Gastroesophageal sphincter (tissue), 3 donors: ENCODE data around the gene ARFGEF2.

Experiments
- POLR2A ChIP-seq, 2 donors: fragments of 450-650 bp; IDR thresholded peaks; one replicate each; pipeline ENCODE4 v1.6.1; 2017; ENCODE audit warnings: antibody characterized with exemption in 2 of 2, mild to moderate bottlenecking in 2 of 2, moderate library complexity in 1 of 2
- TF ChIP-seq, protein P1 (sequence below), 4 experiments: fragments of 200-600 bp in 2 of 4; fragments of 450-650 bp in 2 of 4; sonication (generic) in 1 of 4; IDR thresholded peaks; one replicate each; pipeline ENCODE4 v1.5.1; 2017 to 2019; ENCODE audit warnings: antibody characterized with exemption in 4 of 4, mild to moderate bottlenecking in 2 of 4, moderate library complexity in 2 of 4

DNA sequence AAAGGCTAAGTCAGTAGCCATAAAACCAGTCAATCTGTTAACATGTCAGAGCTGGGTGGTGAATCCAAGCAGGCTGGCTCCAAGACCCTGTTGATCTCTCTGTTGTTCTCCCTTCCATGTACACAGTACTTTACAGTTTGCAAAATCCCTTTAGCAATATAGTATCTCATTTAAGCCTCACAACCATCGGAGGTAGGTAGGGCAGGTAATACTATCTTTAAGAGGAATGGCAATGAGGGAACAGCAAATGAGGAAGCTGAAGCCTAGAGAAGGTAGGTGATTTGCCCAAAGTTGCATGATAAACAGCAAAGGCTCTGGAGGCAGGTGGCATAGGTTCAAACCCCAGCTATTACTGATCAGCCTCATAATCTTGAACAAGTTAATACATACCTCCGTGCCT is 34.7 kb upstream of the ARFGEF2 start:
- no peak for TF ChIP-seq POLR2A (IDR thresholded peaks at IDR 0.05)
- TF ChIP-seq, protein P1, sequence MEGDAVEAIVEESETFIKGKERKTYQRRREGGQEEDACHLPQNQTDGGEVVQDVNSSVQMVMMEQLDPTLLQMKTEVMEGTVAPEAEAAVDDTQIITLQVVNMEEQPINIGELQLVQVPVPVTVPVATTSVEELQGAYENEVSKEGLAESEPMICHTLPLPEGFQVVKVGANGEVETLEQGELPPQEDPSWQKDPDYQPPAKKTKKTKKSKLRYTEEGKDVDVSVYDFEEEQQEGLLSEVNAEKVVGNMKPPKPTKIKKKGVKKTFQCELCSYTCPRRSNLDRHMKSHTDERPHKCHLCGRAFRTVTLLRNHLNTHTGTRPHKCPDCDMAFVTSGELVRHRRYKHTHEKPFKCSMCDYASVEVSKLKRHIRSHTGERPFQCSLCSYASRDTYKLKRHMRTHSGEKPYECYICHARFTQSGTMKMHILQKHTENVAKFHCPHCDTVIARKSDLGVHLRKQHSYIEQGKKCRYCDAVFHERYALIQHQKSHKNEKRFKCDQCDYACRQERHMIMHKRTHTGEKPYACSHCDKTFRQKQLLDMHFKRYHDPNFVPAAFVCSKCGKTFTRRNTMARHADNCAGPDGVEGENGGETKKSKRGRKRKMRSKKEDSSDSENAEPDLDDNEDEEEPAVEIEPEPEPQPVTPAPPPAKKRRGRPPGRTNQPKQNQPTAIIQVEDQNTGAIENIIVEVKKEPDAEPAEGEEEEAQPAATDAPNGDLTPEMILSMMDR (IDR thresholded peaks at IDR 0.05) = no peak
